Measurements from ENCODE around the gene GNG4. TPM values are rescaled to one million over a fixed set of nuclear protein-coding genes. Genes with fewer than 3 reads are reported as not detected.

Gene GNG4
- total RNA-seq, 1 donor = 7.3 TPM

GRCh38 chr1:235644693-235645305 lies 4.8 kb downstream of the GNG4 start:
- TF ChIP-seq CTCF (IDR thresholded peaks at IDR 0.05; ENCODE audit: insufficient read depth, low read depth, low read length) = no peak
- no peak overlapping the region for H3K4me3 ChIP-seq (ENCODE audit: low read depth, low read length)
- DNase-seq (ENCODE audit: low read depth) = no peak

DNA sequence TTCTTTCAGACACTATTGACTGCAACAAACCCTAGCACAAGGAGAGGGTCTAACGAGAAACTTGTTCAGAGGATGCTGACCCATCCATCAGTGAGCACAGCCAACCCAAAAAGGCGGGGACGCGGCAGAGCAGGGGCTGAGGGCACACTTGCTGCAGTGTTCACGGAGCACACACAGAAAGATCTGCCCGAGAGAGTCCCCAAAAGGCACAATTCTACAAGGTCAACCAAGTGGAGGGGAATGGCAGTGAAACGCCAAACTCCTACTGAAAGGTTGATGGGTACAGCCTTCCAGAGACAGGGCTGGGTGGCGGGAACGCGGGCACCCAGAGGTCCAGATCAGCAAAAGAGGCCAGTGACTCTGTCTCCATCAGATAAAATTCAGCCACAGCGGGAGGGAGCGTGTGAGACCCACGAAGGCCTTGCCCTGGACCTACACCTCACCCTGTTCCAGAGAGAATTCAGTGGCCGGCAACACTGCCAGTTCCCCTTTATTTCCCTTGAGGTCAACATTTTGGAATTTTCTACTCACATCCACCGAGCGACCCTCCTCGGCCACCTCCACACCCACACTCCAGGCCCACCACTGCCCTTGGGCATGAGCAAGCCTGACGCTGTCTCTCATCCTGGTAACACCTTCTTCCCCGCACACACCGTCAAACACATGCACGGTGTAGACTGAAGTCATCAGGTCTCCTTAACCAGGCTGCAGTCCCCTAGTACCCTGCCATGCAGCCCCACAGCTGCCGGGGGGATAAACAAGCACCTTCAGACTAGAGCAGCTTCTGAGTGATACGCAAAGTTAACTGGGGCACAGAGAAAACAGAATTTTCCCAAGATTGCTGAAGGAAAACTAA lies 5.5 kb downstream of the GNG4 start:
- H3K4me3 ChIP-seq (ENCODE audit: low read depth, low read length) = no peak overlapping the region
- no peak for DNase-seq (ENCODE audit: low read depth)
- TF ChIP-seq CTCF (IDR thresholded peaks at IDR 0.05; ENCODE audit: insufficient read depth, low read depth, low read length) = no peak

DNA sequence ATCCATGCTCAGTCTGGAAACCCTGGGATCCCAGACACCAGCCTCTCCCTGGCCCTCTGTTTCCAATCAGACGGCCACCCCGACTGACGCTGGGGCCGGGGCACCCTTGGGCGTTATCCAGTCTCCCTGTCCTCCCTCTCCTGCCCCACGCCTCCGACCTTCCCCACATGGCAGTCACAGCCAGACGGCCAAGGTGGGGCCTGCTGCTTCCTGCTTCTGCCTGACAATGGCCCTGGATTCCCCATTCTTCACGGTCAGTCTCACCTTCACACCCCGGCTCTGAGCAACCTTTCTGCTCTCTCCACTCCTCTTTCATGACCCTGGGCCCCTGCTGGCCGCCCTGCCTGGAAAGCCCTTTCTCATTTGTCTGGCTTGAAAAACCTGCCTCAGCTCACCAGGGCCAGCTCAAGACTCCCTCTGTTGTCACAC lies 6.6 kb downstream of the GNG4 start:
- no peak for TF ChIP-seq CTCF (IDR thresholded peaks at IDR 0.05; ENCODE audit: insufficient read depth, low read depth, low read length)
- H3K4me3 ChIP-seq (ENCODE audit: low read depth, low read length) = no peak overlapping the region
- no peak for DNase-seq (ENCODE audit: low read depth)

DNA sequence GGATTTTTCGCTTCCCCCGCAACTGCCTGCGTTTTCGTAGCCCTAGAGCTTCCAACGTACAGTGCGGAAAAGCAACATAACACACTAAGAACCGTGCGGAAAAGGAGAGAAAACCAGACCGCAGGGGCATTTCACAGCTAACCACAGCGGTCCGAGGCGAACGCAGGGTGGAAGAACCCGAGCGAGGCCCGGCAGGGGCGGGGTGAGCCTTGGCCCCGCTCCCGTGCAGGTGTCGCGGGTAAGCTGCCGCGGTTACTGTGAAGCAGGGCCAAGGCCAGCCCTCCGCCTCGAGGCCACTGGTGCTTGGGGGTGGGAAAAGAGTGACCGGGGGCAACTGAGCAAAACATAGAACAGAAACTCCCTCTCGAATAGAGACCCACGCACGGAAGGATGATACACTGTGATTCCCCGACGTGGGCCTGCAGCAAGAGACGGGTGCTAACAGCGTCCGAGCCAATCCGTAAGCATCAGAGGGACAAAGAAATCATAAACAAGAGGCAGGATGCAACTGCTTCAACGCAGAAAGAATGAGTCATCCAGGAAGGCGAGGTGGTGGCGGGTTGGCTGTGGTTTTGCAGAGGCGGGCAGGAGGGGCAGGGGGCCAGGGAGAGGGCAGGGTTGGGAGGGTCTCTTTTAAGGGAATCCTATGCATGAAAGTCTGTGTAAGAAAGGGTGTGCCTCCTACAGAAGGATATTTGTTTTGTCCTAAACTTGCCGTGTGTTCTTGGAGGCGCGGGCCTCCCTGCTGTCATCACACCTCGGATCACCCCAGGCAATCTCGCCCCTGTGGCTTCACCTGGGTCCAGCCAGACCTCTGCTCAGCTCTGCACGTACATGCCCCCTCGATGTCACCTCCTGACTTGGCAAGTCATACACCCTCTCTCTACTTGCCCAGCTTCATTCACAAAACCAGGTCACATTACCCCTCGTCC lies 7.3 kb downstream of the GNG4 start:
- no peak for TF ChIP-seq CTCF (IDR thresholded peaks at IDR 0.05; ENCODE audit: insufficient read depth, low read depth, low read length)
- H3K4me3 ChIP-seq (ENCODE audit: low read depth, low read length) = no peak overlapping the region
- peak; percentile 68 for DNase-seq (ENCODE audit: low read depth)

- no peak for TF ChIP-seq CTCF (IDR thresholded peaks at IDR 0.05; ENCODE audit: insufficient read depth, low read depth, low read length)
- DNase-seq (ENCODE audit: low read depth) = no peak
- H3K4me3 ChIP-seq (ENCODE audit: low read depth, low read length) = no peak overlapping the region
Observed at GRCh38 chr1:235640580-235640979, 9.0 kb downstream of the GNG4 start.
